Stimulated activated CD4-positive, alpha-beta T cell treated with anti-CD3 and anti-CD28 coated beads, Interleukin-12 subunit alpha, Interleukin-12 subunit beta, amount 100 ng/mL, for 48 hours (primary cell): ENCODE data around the gene RNF32.
"Not testable (repeated sequence)": the region's sequence is repeated elsewhere in the genome, so short reads cannot be mapped to it uniquely, and the experiment has no call there.

Source experiments
- DNase-seq, 3 donors: peaks; one replicate each; pipeline ENCODE4 v3.0.0-alpha.2; 2020; ENCODE audit warnings: low read depth in 2 of 3, low spot score in 1 of 3

The RNF32 gene

DNA sequence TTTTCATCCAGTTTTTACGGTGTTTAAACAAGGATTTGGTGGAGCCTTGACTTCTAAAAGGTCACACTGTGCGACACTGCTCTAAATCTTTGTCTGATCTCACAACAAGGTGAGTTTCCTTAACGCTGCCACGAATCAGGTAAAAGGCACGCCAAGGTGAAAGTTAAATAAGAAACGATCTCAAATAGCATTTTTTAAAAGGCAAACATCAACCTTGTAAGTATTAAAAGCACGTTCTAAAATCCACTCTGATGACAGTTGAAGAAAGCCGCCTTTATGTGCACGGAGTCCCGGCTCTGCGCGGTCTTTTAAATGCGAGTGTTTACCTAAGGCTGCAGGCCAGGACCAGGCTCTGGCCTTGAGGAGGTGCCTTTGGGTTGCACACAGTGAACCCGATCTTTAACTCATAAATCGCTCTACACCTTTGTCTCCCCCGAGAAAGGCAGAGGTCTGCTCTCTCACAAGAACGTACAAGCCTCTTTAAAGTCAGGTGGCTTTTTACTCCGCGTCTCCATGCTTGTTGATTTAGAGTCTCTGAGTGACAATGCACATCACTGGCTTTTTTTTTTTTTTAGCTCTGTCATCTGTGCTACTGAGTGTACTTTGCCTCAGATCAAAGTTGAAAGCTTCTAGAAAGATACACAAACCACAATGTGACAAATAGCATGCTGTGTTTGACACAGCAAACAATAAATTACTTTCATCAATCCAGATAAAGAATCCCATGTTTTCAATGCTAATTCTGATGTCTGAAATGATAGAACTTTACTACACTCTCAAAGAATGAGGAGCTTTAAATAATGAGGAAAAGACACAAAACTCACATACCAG is 25.9 kb upstream of the RNF32 start:
- no peak for DNase-seq

GRCh38 chr7:156616269-156617202 is 24.0 kb upstream of the RNF32 start:
- no peak for DNase-seq

DNA sequence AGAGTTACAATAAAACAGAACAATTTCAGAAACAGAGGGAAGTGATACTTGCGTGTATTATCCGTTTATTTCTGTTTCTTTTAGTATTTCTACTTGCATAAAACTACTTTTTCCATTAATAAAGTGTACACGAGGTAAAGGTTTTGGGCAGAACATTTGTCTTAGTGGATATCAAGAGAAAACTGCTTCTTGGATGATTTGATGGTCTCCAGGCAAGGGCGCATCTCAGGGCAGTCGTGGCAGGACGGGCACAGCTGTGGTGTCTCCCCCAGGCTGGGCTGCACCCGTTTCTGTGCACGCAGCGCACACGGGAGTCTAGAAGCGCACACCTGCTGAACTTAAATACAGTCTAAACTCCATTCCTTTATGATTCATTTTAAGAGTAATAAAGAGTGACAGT is 23.4 kb upstream of the RNF32 start:
- DNase-seq: no peak

DNA sequence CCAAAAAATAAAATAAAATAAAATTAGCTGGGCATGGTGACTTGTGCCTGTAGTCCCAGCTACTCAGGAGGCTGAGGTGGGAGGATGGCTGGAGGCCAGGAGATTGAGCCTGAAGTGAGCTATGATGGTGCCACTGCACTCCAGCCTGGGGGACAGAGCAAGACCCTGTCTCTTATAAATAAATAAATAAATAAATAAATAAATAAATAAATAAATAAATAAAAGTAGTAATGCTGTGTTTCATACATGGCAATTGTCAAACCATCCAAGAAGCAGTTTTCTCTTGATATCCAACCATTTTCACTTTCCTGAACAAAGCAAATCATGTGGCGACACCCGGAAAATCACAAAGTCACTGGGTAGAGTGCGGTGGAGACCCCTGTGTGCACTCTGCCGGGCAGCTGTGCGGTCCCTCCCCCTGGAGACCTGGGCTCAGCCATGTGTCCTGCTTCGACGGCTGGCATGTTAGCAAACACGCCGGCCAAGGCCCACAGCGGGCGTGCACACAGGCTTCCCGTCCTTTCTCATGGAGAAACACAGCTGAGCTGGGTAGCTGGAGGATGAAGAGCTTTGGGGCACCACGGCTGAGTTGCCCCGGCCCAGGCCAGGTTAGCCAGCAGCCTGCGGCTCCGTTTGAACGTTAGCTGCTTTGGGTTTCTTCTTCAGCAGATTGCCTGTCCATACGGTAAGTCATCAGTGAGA is 22.3 kb upstream of the RNF32 start:
- no peak for DNase-seq

- no peak for DNase-seq
These were observed 21.7 kb upstream of the RNF32 start for GRCh38 chr7:156618780-156619367.

- not testable (repeated sequence) for DNase-seq
These were observed 20.9 kb upstream of the RNF32 start for GRCh38 chr7:156619488-156620290.

GRCh38 chr7:156620291-156620675 is 20.3 kb upstream of the RNF32 start:
- no peak for DNase-seq

- no peak for DNase-seq
These were observed 18.9 kb upstream of the RNF32 start for GRCh38 chr7:156621652-156622051.

DNA sequence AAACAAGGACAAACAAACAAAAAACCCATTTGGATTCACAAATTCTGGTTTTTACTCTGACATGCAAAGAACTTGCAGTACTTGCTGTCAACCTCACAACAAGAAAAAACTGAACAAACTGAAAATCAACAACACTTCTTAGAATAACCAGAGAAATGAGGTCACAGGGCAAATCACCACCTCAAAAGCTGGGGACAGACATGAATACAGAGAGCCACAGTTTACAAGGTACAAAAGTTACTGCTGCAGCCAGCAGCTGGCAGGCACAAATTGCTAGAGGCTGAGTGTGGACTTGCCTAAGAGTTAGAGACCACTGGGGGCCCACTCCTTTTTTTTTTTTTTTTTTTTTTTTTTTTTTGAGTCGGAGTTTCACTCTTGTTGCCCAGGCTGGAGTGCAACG is 15.0 kb upstream of the RNF32 start:
- DNase-seq: no peak

GRCh38 chr7:156626220-156626895 is 14.2 kb upstream of the RNF32 start:
- DNase-seq: no peak

DNA sequence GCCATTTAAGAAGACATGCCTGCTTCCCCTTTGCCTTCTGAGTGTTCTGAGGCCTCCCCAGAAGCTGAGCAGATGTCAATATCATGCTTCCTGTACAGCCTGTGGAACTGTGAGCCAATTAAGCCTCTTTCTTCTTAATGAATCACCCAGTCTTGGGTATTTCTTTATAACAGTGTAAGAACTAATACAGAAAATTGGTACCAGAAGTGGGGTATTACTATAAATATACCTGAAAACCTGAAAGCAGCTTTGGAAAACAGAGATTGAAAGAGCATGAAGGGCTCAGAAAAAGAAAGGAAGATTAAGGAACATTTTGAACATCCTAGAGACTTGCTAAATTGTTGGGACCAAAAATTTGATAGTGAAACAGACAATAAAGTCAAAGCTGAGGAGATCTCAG is 12.0 kb upstream of the RNF32 start:
- no peak for DNase-seq

DNA sequence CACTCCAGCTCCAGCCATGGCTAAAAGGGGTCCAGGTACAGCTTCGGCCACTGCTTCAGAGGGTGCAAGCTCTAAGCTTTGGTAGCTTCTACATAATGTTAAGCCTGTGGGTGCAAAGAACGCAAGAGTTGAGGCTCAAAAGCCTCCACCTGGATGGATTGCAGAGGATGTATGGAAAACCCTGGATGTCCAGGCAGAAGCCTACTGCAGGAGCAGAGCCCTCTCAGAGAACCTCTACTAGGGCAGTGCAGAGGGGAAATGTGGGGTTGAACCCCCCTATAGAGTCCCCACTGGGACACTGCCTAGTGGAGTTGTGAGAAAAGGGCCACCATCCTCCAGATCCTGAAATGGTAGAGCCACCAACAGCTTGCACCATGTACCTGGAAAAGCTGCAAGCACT is 10.7 kb upstream of the RNF32 start:
- no peak for DNase-seq

GRCh38 chr7:156634117-156634516 is 6.5 kb upstream of the RNF32 start:
- no peak for DNase-seq

- DNase-seq: no peak
These were observed 4.8 kb upstream of the RNF32 start for GRCh38 chr7:156635529-156636385.

- not testable (repeated sequence) for DNase-seq
These were observed 3.5 kb upstream of the RNF32 start for GRCh38 chr7:156637093-156637492.

DNA sequence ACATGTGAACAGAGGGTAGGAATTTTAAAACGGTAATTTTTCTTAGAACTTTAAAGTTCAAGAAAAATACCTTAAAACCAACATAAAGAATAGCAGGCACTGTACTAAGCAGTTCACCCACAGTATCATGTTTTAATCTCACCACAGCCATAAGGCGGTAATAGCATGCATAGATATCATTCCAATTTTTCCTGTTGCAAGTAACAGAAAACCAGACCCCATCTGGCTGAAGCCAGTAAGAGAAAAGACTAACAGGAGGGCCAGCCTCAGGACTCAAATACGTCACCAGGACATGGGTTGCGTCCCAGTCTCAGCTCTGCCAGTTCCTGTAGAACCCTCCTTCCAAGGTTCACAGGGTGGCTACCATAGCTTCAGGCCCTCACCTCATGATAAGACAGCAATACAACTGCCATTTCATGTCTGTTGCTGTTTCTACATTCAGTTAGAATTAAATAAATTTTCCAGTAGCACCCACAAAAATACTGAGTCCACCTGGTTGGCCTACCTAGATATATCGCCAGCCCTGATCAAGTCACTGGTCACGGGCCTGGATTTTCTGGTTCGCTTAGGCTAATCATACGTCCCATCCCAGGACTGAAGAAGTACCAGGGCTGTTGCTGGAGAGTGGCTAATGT is 2.0 kb upstream of the RNF32 start:
- DNase-seq: no peak

DNA sequence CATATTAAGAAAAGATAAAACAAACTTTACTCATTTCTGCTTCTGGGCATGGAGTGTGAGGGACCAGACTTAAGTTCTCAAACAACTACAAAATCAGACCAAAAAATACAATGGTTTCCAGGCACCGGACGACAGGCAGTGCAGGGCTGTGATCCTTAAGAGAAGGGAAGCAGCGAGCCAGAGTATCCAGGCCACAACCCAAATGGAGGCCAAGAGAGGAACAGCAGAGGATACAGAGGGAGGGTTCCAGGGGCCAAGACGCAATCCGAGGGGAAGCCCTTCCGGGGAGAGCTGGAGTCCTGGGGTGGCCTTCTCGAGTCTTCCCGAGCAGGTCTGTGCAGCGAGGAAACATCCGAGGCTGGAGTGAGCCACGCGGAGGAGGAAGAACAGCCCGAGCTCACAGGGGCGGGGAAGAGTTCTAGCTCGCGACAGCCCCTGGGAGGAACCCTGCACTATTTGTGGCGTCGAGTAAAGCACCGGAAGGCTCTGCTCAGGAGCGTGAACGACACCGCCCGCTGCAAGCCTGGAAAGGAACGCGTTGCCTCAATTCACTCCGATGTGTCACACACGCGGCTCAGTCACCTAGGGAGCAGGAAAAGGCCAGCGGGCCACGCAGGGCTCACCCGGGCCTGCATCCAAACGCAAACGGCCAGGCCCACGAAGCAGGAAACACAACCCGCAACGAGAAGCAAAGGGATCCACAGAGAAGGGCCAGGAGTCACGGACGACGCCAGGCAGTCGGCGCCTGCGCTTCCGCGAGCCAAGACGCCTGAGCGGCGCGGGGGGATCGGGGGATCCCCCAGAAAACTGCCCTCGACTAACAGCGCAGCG is 933 bp upstream of the RNF32 start:
- DNase-seq: no peak
